Parathyroid adenoma (tissue), 2 donors: Measurements from ENCODE around the gene ALOXE3.

Source experiments
- H2AFZ ChIP-seq: fragments of 300-600 bp; sonication (generic); one replicate; pipeline ENCODE4 v1.7.0; 2017; ENCODE audit warnings: antibody characterized with exemption, mild to moderate bottlenecking
- H3K27ac ChIP-seq: fragments of 300-600 bp; sonication (generic); one replicate; pipeline ENCODE4 v1.7.0; 2017
- H3K27me3 ChIP-seq: fragments of 300-600 bp; sonication (generic); one replicate; pipeline ENCODE4 v1.7.0; 2017; ENCODE audit warnings: low read length; ENCODE audit not compliant: control insufficient read depth, insufficient read depth
- H3K36me3 ChIP-seq: fragments of 300-600 bp; sonication (generic); one replicate; pipeline ENCODE4 v1.7.0; 2017; ENCODE audit warnings: low read length; ENCODE audit not compliant: control insufficient read depth, insufficient read depth
- H3K4me1 ChIP-seq: fragments of 300-600 bp; sonication (generic); one replicate; pipeline ENCODE4 v1.7.0; 2017; ENCODE audit warnings: control low read depth
- H3K4me2 ChIP-seq: fragments of 300-600 bp; sonication (generic); one replicate; pipeline ENCODE4 v1.7.0; 2017; ENCODE audit warnings: low read length
- H3K4me3 ChIP-seq: fragments of 300-600 bp; sonication (generic); one replicate; pipeline ENCODE4 v1.7.0; 2017; ENCODE audit warnings: low read depth, low read length
- H3K79me2 ChIP-seq: fragments of 300-600 bp; sonication (generic); one replicate; pipeline ENCODE4 v1.7.0; 2017; ENCODE audit warnings: control low read depth
- H3K9ac ChIP-seq: fragments of 300-600 bp; sonication (generic); one replicate; pipeline ENCODE4 v1.7.0; 2017; ENCODE audit warnings: mild to moderate bottlenecking
- H3K9me3 ChIP-seq: fragments of 300-600 bp; sonication (generic); one replicate; pipeline ENCODE4 v1.7.0; 2017; ENCODE audit warnings: low read length; ENCODE audit not compliant: control insufficient read depth
- TF ChIP-seq, protein P1 (sequence below): fragments of 300-600 bp; sonication (generic); IDR thresholded peaks from one replicate; pipeline ENCODE4 v1.7.0; 2017; ENCODE audit warnings: antibody characterized with exemption, mild to moderate bottlenecking
- donor health status: primary hyperparathyroidism.

ALOXE3 gene

DNA sequence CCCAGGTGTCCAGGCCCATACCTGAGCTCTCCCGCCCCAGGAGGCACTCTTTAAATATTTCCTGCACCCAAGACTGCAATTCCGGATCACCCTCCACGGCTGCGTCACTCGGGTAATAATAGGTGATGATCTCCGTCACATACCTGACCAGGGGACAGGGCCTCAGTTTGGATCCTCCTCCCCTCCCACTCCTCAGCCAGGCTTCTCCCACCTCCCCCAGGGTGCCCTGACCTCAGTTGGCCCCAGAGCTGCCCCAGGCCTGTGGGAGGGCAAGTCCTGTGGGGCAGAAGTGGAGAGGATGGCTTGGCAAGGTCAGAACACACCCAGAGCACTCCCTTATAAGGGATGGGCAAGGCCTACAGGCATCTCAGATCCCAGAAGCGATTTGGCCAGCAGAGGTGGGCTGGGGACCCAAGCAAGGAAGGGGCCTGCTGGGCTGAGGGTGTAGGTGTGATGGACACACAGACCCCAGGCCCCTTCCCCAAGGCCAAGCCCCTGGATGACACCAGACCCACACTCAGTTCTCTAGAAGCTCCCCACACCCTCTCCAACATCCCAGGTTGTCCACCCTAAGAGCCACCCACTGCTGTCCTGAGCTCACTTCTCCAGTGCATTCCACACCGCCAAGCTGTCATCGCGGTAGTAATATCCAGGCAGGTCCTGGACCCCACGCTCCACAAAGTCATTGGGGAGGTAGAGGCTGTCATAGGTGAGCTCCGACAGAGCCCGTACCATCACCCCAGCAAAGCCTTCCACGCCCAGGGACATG lies 42.6 kb downstream of the ALOXE3 start:
- Histone ChIP-seq H3K4me3 (no peak overlapping the region), H3K9me3 (no peaks in the 10 kb centered on the region), H3K27ac (no peak overlapping the region), H3K36me3 (no peaks in the 10 kb centered on the region), H2AFZ (no peak overlapping the region), H3K27me3 (peaks cover 7% of the 10 kb centered on the region), H3K9ac (no peak overlapping the region), H3K4me1 (peaks cover 4% of the 10 kb centered on the region), H3K4me2 (no peak overlapping the region), H3K79me2 (no peaks in the 10 kb centered on the region)
- TF ChIP-seq, protein P1, sequence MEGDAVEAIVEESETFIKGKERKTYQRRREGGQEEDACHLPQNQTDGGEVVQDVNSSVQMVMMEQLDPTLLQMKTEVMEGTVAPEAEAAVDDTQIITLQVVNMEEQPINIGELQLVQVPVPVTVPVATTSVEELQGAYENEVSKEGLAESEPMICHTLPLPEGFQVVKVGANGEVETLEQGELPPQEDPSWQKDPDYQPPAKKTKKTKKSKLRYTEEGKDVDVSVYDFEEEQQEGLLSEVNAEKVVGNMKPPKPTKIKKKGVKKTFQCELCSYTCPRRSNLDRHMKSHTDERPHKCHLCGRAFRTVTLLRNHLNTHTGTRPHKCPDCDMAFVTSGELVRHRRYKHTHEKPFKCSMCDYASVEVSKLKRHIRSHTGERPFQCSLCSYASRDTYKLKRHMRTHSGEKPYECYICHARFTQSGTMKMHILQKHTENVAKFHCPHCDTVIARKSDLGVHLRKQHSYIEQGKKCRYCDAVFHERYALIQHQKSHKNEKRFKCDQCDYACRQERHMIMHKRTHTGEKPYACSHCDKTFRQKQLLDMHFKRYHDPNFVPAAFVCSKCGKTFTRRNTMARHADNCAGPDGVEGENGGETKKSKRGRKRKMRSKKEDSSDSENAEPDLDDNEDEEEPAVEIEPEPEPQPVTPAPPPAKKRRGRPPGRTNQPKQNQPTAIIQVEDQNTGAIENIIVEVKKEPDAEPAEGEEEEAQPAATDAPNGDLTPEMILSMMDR = no peak

DNA sequence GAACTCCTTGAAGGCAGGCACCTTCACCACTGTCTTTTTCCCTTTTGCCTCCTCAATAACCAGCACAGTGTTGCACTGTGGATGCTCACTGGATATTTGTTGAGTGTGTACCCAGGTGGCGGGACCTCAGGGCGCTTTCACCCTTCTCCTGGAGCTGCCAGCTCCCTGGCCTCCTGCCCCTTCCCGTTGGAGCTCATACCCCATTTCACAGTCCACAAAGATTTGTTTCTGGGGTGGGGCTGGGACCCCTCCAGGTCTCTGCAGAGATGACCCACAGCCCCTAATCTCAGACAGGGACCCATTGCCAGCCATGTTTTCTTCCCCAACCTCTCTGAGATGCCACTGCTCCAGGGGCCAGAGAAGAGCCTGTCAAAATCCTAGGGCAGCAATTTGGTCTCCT lies 43.2 kb downstream of the ALOXE3 start:
- H3K36me3 ChIP-seq = no peaks in the 10 kb centered on the region
- no peaks in the 10 kb centered on the region for H3K79me2 ChIP-seq
- no peak overlapping the region for H3K9ac ChIP-seq
- no peak overlapping the region for H3K4me2 ChIP-seq
- H3K27ac ChIP-seq = no peak overlapping the region
- no peak overlapping the region for H2AFZ ChIP-seq
- peaks cover 7% of the 10 kb centered on the region for H3K27me3 ChIP-seq
- H3K4me3 ChIP-seq = no peak overlapping the region
- no peaks in the 10 kb centered on the region for H3K9me3 ChIP-seq
- TF ChIP-seq, protein P1 = no peak
- peaks cover 4% of the 10 kb centered on the region for H3K4me1 ChIP-seq

DNA sequence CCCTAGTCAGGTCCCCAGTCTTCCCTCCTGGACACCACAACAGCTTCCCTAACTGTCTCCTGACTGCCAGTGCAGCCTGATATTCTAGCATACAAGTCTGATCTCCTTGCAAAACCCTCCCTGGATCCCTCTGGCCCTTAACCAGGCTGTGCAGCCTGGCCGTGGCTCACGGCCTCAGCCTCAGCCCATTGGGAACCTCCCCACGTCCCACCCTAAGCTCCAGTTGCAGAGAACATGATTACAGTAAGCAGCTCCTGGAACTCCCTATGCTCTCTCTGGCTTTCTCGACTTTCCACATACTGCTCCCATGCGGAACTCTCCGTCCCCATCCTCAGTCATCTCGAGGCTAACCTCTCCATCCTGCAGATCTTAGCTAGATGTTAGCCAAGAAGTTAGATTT lies 43.8 kb downstream of the ALOXE3 start:
- no peaks in the 10 kb centered on the region for H3K9me3 ChIP-seq
- no peaks in the 10 kb centered on the region for H3K36me3 ChIP-seq
- no peak overlapping the region for H3K27ac ChIP-seq
- peaks cover 4% of the 10 kb centered on the region for H3K4me1 ChIP-seq
- no peak overlapping the region for H3K4me3 ChIP-seq
- H3K9ac ChIP-seq = no peak overlapping the region
- H3K27me3 ChIP-seq = peaks cover 7% of the 10 kb centered on the region
- TF ChIP-seq, protein P1 = no peak
- H3K4me2 ChIP-seq = no peak overlapping the region
- H2AFZ ChIP-seq = no peak overlapping the region
- H3K79me2 ChIP-seq = no peaks in the 10 kb centered on the region

DNA sequence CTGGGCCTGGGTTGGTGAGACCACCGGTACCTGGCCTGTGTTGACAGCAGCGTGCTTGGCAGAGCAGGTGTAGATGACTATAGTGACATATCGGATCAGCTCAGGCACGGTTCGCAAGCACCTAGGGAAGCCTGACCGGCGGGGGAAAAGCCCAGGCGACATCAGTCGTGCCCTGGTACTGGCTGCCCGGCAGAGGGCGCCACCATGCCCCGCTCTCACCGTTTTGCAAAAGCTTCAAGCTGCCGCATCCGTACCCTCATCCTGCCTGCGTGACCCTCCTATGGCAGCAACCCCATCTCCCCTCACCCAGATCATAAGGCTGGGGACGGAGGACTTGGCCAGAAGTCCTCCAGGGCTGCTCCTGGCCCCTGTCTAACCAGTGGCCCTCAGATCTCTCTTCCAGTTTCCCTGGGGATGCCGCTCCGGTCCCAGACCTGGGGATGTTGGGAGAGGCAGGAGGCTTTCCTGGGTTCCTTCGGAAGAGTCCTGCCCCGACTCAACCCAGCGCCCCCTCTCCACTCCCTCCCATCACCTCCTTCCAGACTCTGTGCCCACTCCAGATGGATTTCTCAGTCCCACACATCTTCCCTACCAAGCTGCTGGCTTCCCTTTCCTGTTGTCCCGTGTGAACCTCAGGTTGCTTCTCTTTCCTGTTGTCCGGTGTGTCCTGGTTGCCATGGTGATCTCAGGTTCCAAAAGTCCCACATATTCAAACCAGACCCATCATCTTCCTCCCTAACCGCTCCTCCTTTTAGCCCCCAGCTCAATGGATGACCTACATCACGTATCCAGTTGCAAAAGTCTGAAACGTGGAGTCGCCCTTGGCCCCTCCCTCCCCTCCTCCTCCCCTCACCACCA lies 44.5 kb downstream of the ALOXE3 start:
- peak overlapping the region; percentile 41 for H2AFZ ChIP-seq
- TF ChIP-seq, protein P1 = peak; percentile 88
- H3K36me3 ChIP-seq = no peaks in the 10 kb centered on the region
- H3K9ac ChIP-seq = no peak overlapping the region
- H3K27ac ChIP-seq = no peak overlapping the region
- H3K27me3 ChIP-seq = peaks cover 7% of the 10 kb centered on the region
- H3K4me1 ChIP-seq = peaks cover 4% of the 10 kb centered on the region
- peak overlapping the region; percentile 37 for H3K4me2 ChIP-seq
- no peaks in the 10 kb centered on the region for H3K79me2 ChIP-seq
- no peaks in the 10 kb centered on the region for H3K9me3 ChIP-seq
- no peak overlapping the region for H3K4me3 ChIP-seq
